IPS DF 4.7 (cell line): ENCODE data around the gene EGFR.

Experiments
- DNase-seq: peaks from one replicate; pipeline ENCODE4 v3.0.0-alpha.2; 2013; ENCODE audit warnings: low spot score; ENCODE audit errors: extremely low read depth

The EGFR gene

DNA sequence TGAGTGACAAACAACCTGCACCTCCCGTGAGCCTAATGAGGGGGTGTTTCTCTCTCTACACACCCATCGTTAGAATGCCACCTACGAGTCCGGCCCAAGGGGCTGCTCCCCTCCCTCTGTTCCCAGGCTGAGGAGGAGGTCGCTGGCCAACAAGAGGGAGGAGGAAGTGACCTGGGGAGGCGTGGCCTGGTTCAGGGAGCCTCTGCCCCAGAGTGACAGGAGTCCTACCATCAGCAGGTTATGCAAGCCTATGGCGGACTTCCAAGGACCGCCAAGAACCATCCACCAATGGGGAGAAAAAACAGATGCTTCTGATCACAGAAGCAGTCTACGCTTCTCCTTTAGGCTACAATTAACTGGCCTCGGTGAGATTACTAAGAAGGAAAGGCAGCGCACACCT, 12.3 kb upstream of the EGFR start:
- DNase-seq: no peak

DNA sequence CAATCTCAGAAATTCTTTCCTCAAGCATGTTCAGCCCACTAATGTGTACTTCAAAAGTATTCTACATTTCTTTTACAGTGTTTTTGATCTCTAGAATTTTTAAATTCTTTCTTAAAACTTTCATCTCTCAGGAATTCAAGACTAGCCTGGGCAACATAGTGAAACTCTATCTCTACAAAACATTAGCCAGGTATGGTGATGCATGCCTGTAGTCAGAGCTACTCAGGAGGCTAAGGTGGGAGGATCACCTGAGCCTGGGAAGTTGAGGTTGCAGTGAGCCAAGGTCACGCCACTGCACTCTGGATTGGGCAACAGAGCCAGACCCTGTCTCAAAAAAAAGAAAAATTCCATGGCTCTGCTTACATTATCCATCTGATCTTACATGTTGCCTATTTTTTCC, 5.0 kb upstream of the EGFR start:
- no peak for DNase-seq

DNA sequence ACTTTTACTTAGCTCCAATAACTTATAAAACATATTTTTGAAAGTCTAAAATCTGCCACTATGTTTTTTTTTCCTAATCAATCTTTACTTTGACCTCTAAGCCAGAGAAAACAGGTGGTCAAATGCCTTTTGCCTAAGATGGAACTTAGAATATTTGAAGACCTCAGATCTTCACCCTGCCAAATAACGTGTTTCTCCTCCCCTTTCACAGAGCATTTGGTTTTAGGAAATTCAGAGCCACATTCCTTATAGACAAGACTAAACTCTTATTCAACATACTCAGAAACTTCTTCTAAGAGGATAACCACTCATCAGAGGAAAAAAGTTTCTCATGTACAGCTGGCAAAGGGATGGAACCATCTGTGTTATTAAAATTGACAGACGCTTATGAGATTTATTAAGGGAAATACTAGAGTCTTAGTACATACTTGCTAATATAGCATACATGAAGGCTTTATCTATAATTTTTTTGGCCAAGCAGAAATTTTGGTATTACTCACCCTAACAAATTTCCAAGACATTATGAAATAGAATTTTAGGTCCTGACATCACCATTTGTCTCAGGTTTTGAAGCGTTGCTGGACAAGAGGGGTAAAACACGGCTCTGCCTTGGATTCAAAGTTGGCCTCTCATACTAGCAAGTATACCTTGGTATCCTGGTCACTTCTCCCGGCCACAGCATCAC, 2.6 kb upstream of the EGFR start:
- no peak for DNase-seq

DNA sequence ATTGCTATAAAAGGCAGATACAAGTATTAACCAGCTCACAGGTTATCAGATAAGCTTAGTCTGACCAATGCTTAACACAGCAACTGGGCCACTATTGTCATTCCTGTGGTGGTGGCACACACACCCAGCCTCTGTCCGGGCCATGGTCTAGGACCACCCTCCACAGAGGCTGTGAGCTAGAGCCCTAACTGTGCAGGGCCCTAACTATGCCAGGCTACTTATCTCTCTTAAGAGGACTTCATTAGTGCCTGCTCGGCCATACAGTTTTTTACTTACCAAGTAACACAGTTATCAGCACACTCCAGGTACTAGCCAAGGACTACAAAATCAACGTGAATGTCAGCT, 2.1 kb upstream of the EGFR start:
- no peak for DNase-seq

DNA sequence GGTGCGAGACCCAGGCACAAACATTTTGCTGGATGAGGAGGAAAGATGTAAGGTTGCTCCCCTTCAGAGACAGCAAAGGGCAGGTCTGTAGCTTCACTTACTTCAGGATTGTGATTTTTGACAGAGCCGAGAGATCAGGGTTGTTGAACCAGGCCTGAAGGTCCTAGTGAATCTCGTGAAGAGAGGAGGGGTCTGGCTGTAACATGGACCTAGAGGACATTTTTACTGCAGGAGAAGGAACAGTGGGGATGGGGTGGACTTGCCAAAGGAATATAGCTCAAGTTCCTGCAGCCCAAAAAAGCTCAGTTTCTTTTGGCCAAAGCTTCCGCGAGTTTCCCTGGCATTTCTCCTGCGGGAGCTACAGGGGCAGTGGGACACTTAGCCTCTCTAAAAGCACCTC, 976 bp upstream of the EGFR start:
- no peak for DNase-seq

DNA sequence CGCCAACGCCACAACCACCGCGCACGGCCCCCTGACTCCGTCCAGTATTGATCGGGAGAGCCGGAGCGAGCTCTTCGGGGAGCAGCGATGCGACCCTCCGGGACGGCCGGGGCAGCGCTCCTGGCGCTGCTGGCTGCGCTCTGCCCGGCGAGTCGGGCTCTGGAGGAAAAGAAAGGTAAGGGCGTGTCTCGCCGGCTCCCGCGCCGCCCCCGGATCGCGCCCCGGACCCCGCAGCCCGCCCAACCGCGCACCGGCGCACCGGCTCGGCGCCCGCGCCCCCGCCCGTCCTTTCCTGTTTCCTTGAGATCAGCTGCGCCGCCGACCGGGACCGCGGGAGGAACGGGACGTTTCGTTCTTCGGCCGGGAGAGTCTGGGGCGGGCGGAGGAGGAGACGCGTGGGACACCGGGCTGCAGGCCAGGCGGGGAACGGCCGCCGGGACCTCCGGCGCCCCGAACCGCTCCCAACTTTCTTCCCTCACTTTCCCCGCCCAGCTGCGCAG, 424 bp downstream of the EGFR start:
- DNase-seq: no peak

DNA sequence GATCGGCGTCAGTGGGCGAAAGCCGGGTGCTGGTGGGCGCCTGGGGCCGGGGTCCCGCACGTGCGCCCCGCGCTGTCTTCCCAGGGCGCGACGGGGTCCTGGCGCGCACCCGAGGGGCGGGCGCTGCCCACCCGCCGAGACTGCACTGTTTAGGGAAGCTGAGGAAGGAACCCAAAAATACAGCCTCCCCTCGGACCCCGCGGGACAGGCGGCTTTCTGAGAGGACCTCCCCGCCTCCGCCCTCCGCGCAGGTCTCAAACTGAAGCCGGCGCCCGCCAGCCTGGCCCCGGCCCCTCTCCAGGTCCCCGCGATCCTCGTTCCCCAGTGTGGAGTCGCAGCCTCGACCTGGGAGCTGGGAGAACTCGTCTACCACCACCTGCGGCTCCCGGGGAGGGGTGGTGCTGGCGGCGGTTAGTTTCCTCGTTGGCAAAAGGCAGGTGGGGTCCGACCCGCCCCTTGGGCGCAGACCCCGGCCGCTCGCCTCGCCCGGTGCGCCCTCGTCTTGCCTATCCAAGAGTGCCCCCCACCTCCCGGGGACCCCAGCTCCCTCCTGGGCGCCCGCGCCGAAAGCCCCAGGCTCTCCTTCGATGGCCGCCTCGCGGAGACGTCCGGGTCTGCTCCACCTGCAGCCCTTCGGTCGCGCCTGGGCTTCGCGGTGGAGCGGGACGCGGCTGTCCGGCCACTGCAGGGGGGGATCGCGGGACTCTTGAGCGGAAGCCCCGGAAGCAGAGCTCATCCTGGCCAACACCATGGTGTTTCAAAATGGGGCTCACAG, 1.1 kb downstream of the EGFR start:
- no peak for DNase-seq

DNA sequence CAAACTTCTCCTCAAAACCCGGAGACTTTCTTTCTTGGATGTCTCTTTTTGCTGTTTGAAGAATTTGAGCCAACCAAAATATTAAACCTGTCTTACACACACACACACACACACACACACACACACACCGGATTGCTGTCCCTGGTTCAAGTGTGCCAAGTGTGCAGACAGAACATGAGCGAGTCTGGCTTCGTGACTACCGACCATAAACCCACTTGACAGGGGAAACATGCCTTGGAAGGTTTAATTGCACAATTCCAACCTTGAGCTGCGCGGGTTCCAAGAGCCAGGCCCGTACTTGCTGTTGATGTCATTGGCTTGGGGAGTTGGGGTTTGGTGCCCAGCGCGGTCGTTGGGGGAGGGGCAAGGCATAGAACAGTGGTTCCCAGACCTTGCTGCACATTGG, 1.7 kb downstream of the EGFR start:
- no peak for DNase-seq

DNA sequence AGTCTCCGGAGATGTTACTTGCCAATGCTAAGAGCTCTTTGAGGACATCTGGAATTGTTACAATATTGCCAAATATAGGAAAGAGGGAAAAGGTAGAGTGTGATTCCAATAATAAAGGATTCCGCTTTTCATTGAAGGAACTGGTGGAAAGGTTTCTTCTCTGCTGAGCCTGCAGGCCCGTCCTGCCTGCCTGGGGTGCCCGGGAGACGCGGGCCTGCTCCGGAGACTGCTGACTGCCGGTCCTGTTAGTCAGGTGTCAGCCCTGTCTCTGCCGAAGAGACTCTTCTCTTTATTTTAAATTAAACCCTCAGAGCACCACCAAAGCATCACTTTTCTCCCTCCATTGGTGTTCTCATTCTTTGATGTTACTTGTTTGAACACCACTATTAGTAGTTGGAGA, 2.2 kb downstream of the EGFR start:
- no peak for DNase-seq

DNA sequence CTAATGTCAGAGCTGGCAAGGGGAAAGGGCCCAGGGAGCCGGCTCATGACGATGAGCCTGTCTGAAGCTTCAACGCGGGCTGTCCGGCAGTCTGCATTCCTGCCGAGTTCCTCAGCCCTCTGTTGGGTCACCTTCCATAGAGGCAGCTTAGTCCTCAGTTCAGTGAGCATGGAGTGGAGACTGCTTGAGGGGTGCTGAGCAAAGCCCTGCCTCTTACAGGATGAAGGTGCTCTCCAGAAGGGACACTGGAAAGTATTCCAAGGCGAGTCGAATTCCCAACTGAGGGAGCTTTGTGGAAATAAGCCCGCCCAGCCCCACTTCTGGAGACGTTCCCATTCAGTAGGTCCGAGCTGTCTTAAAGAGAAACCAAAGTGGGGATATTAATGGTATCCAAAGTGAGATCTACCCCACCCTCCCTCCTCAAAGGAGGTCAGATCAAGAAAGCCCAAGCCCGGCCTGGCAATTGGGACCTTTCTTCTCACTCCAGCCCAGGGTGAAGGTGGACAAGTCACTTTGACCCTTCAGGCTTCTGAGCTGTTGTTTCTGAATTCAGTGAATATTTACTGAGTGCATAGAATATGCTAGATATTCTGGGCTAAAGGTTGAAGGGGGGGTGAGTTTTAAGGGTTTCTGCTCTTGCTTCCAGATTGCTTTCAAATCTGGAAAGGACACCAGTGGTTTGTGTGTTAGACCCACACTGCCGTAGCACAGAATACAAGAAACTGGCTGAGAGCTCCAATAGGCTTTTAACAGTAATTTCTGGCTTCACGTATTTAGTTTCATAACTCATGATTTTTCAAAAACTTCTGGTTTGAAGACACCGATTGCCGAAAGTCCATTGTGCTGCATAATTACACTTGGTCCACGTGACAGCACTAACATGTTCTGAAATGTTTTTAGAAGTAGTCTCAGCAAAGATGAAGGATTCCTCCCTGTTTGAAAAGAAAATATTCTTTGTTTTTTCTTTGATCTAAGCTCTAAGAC, 3.5 kb downstream of the EGFR start:
- DNase-seq: no peak

DNA sequence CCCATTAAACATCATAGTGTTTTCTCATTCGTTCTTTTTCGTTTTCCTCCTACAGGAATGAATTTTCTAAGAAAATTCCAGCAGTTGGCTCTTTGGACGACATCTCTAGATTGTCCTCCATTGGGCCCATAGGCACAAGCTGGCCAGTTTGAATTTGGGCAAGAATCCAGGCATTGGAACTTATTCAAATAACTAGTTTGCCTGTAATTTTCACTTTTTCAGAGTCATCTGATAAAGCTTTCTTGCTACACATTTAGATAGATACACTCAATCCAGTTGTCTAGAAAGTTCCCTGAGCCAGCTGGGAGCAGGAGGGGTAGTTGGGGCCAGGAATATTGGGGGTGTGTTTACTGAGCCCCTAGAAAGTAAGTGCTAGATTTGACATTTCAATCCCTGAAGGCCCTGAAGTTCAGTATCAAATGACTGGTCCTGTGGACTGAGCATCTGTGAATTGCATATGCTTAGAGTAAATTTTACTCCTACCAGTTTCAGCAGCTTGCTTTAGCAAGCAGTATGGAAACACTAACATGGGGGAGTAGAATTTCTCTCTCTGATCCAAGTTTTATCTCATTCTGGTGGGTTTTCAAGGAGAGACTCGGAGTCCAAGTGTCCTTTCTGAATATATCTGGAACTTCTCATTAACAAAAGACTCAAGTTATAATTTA, 5.2 kb downstream of the EGFR start:
- no peak for DNase-seq

DNA sequence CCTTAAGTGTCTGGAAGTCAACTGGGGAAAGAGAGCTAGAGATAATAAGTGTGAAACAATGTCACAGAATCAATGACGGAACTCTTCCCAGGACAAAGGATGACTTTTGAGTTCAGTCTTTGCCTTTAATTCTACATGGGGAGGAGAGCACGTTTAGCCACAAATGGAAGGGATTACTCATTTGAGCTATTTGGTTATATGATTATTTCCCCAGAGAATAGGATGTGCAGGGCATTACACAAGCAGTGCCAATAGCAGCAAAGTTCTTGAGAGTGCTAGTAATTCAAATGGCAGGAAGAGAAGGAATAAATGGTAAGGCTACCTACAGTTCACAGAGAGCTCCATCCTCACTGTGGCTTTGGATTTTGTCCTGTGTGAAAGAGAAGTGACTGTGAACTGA, 6.0 kb downstream of the EGFR start:
- DNase-seq: no peak

DNA sequence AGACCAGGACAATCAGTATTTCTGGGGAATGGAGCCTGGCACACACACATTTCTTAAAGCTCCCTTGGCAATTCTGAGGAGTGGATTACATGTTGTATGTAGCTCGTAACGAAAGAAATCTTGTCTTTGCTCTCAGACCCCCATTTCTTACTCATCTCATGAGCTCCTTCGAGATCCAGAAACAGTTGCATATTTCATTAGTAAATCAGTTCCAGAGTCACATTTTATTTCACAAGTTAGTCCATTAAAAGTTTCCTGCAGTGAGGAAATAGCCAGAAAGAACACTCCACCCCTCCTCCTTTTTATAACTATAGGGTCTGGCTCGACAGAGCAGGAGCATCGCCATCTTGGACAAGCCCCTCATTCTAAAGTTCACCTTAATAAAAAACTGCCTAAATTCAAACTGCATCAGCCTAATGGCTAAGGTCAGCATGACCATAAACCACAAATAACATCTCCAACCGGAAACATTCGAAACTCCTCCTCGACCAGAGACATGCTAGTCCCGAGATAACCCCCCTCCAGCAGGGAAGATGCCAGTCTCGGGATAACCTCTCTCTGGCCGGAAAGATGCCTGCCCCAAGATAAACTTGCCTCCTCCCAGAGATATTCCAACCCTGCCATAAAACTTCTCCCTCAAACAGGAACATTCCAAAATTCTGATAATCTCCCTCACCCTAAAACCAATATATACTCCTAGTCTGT, 7.4 kb downstream of the EGFR start:
- DNase-seq: no peak

DNA sequence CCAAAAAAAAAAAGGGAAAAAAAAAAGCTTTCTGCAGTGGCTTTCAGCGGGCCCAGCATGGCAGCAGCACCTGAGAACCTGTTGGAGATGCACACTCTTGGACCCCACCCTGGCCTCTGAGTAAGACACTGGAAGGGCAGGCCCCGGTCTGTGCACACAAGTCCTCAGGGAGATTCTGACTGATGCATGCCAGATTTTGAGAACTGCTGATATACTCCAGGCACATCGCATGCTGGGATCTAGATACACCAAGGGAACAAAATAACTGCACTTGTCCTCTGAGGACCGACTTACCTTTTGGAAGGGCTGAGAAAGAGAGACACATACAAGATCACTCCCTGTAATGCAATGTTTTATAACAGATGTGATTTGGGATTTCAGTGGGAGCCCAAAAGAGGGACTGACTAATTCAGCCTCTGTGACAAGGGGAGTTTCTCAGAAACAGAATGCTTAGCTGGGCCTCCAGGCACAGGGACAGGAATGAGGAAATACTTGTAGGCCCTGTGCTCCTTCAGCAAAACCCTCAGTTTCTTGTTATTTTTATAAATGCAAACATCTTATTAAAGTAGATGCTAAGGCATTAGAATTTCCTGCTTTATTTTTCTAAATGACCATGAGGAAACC, 8.2 kb downstream of the EGFR start:
- no peak for DNase-seq

DNA sequence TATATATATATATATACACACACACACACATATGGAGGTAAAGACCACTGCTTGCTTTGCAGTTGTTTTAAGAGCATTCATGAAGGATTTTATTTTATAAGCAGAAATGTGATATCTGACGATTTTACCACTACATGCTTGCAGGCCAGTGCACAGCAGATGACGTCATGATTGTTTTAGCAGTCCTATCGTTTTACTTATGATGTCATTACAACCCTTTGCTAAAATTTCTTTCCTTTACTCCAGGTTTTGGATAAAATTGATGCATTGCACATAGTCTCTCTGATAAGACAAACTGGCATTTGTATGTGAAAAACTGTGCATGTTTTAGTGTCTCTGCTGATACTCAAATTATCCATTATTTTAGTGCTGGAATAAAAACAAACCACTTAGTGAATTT, 9.2 kb downstream of the EGFR start:
- DNase-seq: no peak

DNA sequence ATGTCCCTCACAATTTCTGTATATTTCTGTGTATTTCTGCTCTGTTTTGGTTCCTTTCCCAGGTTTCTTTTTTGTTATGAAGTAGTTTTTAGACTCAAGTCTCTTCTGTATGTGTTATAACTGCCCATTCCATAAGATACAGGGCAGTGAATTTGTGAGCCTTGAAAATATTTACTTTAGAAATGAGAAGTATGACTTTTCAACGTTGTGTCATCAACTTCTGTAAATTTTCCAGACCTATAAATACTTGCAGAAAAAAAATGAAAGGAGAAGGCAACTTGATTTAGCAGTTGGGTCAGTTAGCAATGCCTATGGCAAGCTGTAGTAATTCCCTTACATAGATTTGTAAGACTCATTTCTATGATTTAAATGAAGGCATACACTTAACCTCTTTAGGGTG, 11.5 kb downstream of the EGFR start:
- no peak for DNase-seq

DNA sequence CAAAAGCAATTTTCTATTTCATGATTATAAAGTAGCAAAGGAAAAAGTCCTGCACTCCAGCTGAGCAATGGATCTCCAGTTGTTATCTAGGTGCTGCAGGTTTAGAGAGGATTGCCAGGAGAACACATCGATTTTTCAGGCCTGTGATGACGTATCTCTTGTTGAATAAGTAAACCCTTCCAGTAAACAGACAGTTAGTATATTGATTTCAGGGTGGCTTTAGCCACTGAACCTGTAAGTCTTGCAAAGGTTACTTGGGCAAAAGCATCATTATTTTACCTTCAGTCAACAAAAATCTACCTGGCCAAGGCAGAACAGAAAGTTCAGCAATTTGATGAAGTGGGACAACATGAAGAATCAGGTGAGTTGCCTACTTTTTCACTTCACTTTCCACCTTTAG, 12.3 kb downstream of the EGFR start:
- DNase-seq: no peak

DNA sequence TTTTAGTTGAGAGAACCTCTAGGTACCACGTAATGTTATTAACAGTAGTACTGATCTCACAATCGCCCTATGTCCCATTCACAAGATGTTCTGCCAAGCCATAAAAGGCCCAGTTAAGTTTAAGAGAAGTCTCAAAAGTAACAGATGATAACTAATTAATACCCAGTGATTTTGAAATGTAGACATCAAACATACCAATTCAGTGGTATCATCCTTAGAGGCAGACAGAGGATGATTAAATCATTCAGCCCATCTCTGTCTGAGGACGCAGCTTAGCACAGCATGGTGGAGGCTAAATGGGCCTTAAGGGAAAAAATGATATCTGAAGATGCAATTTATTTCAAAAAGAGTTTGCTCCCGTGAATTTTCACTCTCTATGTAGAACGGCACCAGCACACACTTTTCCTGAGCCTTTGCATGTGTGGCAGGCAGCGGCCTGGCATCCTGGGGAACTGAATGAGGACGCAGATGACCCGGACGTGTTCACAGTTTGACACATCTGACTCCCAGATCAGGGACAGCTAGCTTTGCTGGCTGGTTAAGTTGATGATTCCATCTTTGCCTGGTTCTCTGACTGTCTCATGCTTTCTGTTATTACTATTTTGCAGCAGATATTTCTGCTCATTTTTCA, 13.4 kb downstream of the EGFR start:
- DNase-seq: no peak

DNA sequence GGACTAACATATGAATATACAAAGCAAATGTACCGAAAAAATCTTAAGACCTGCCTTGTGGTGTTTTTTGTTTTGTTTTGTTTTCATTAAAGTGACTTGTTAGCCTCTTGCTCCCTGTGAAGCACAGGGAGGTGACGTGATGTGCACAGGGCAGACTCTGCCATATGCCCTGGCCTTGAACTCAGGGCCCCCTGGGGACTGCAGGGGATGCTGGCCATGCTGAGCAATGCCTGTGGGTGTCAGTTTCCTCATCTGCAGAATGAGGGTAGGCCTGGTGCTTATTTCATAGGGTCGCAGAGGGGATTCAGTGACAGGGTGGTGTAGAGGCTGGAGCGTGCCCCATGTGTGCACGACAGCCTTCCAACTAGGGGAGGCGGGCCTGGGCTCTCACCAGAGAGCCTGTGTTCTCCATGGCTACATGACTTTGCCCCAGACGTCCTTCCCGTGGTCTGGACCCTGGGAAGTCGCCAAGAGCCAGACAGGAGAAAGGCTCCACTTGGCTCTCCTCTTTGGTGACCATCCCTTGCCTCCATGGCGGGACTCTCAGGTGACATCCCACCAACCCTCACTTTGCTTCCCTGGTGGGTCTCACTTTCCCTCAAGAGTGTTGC, 14.5 kb downstream of the EGFR start:
- no peak for DNase-seq
